ENCODE data around the gene WNT6.

The WNT6 gene

DNA sequence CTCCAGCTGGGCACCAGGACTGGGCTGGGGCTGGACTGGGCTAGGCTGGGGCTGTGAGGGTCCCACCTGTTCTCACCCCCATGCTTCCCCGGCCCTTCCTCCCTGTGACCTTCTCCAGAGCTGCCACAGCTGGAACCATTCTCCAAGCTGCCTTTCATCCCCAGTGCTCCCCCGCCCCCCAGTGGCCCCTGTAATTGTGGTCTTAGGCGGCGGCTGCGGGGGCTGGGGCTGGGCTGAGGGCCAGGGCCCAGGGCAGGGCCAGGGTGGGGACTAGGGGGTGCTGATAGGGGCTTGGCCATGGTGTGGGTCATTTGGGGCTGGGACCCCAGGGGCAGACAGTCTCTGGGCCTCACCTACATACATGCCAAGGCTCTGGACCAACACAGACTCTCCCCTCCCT lies 18.3 kb downstream of the WNT6 start:
- no peak for DNase-seq (ENCODE audit: low read depth in 3 of 3)

DNA sequence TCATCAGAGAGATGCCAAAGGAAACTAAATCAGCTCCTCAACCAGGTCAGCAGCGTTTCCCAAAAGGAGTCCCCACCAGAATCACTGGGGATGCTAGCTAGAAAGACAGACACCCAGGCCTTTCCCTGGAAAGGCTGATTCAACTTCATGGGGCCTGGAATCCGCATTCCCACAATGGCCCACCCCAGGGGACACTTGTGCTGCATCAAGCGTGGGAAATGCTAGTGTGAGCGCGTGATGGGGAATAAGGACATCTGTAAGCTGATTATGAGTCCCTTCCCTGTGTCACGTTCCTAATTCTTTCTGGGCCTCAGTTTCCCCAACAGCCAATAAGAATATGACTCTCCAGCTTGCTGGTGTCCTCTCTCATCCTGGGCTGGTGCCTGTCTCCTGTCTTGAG lies 18.9 kb downstream of the WNT6 start:
- DNase-seq (ENCODE audit: low read depth in 3 of 3) = no peak

DNA sequence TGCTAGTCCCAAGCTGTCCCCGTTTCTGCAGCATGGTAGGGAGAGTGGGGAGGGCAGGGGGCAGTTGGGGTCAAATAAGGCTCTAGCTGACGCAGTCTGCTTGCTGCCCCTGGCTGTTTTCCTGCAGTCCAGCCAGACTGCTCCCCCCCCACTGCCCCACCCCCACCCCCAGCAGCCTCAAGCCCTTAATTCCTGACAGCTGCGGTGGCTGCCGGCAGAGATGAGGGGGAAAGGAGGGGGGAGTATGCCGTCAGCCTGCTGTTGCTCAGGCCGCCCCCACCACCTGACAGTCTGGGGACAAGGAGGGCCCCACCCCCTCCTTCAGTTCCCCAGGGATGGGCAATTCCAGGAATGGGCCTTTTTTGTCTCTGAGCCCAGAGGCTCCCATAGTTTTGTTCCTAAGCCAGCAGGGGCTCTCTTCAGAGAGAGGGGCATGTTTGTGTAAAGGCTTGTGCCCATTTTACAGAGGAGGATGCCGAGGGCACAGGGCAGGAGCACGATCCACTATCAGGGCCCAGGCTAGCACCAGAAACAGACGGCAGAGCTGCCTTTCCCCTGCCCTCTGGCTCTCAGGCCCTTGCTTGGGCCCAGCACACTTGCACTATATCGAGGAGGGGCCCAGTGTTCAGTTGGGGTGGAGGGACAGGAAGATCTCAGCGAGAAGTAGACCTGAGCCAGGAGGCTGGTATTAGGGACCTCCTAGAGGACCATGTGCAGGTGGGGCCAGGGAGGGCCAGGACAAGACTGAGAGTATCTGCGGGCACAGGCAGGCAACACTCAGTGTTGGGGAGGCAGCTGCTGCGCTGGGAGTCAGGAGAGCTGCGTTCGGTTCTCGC lies 19.5 kb downstream of the WNT6 start:
- no peak for DNase-seq (ENCODE audit: low read depth in 3 of 3)

DNA sequence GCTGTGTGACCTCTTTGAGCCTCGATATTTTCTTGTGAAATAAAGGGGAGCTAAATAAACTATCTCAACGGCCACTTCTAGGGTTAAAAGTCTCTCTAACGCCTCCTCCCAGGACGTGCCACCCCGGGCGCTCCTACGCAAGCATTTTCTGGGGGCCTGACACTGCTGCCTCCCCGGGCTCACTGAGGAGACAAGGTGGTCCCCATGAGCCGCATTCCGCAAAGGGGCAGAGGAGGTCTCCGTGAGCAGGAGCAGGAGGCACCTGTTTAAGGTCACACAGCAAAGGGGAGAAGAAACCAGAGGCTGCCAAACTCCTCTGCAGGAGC lies 20.1 kb downstream of the WNT6 start:
- no peak for DNase-seq (ENCODE audit: low read depth in 3 of 3)

DNA sequence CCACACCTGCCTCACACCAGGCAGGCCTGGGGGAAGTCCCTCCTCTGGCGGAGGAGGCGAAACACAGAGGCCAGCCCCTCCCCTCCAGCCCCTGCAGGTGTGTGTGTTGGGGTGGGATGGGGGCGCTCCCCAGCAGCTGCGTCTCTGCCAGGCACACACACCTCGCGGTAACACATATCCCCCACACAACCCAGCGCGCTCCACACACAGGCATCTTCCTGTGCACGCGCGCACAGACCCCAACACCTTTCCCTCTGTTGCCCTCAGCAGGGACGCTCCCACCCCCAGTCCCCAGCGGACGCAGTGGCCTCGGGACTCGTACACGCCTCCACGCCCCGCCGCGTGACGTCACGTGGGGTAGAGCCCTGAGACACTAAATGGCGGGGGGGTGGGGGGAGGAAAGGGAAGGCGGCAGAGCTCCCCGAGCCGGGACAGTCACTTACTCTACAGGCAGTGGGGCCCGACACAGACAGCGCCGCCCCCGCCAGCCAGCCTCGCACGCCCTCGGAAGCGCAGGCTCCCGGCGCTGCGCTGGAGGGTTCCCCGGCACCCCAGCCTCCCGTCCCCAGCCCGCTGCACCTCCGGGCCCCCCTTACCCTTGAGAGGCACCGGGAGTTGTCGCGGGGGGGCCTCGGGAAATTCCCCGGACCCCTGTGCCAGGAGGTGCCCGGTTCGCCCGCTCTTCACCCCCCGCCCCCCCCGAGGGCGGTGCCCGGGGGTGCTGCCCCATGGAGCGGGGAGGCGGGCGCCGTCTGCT lies 20.7 kb downstream of the WNT6 start, which contains the start of gene WNT10A:
Gene WNT10A (plus strand): TSS at position 751 of the 757 bp plus-strand sequence. CDS start 144 bp downstream, outside the sequence.
- peak in 2 of 3 donors; percentile 33 to 61 for DNase-seq (ENCODE audit: low read depth in 3 of 3)

DNA sequence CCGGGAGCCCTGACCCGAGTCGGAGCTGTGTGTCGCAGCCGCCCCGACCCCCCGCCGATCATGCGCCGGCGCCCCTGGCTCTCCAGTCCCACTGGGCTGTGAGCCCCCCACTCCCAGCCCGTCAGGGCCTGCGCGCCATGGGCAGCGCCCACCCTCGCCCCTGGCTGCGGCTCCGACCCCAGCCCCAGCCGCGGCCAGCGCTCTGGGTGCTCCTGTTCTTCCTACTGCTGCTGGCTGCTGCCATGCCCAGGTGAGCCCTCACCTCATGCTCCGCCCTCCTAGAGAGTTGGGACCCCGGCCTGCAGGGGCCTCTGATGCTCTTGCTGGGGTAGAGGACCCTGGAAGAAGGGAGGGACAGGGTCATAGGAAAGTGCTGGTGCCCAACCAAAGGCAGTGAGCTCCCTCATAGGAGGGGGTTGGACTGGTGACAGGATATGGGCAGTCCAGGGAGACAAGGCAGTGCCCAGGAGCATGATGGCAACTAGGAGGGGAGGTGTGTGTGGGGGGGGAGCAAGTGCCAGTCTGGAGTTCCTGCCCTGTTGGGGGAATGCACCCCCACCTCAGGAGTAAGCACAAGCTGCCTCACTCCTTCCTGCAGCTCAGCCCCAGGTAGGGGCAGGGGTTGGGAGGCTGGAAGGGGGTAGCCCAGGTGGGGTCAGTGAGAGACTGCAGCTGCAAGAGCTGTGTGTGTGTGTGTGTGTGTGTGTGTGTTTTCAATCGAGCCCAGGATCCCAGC lies 21.4 kb downstream of the WNT6 start:
- no peak for DNase-seq (ENCODE audit: low read depth in 3 of 3)

DNA sequence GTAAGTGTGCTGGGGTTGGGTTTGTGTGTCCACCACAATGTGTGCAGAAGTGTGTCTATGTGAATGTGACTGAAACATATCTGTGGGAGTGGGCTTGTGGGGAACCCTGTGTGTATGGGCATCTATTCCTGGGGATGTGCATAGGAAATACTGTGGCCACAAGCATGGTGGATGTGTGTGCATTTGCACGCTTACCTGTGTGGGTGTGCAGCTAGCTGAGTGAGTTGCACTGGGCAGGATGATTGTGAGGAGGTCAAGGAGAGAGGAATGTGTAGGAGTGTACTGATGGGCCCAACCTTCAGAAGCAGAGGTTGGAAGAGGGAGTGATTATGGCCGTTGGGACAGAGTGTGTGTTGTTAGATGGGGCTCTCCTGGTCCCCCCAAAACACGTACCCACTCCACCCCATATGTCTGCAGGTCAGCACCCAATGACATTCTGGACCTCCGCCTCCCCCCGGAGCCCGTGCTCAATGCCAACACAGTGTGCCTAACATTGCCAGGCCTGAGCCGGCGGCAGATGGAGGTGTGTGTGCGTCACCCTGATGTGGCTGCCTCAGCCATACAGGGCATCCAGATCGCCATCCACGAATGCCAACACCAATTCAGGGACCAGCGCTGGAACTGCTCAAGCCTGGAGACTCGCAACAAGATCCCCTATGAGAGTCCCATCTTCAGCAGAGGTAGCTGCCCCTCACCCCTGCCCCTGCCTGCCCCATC lies 22.3 kb downstream of the WNT6 start:
- DNase-seq (ENCODE audit: low read depth in 3 of 3) = no peak

DNA sequence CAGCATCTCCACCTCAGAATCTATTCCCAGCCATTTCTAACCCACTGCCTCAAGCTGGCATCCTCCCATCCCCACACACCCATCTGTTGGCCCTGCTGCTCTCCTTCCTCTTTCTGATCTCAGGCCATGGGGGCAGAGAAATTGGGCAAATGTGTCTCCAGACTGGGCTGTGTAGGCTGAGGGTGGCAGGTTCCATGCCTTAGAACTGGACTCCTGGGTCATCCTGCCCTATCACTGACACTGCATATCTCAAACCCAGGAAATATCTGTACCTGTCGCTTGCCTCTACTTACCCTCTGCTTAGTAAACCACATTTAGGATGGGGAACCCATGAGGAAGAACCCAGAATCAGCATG lies 22.8 kb downstream of the WNT6 start:
- DNase-seq (ENCODE audit: low read depth in 3 of 3) = no peak

DNA sequence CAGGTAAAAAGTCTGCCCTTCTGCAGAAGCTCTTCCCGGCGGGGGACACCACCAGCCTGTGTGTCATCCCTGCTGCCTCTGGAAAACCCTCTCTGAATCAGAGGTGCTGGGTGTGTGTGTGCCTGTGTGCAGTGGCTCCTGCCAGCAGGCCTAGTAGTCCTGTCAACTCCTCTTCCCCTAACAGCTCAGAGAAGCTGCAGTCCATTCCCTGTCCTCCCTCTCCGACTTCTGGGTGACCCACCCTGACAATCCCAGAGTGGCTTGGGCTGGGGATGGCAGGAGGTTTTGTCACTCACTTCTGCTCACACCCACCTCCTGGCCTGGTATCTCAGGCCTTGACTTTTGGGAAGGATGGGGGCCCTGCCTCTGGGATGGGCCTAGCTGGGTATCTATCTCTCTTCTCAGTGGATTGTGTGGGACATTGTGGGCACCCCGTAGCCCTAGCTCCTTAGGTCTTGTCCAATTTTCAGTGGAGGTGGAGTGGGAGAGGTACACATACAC lies 23.3 kb downstream of the WNT6 start:
- DNase-seq (ENCODE audit: low read depth in 3 of 3) = no peak

DNA sequence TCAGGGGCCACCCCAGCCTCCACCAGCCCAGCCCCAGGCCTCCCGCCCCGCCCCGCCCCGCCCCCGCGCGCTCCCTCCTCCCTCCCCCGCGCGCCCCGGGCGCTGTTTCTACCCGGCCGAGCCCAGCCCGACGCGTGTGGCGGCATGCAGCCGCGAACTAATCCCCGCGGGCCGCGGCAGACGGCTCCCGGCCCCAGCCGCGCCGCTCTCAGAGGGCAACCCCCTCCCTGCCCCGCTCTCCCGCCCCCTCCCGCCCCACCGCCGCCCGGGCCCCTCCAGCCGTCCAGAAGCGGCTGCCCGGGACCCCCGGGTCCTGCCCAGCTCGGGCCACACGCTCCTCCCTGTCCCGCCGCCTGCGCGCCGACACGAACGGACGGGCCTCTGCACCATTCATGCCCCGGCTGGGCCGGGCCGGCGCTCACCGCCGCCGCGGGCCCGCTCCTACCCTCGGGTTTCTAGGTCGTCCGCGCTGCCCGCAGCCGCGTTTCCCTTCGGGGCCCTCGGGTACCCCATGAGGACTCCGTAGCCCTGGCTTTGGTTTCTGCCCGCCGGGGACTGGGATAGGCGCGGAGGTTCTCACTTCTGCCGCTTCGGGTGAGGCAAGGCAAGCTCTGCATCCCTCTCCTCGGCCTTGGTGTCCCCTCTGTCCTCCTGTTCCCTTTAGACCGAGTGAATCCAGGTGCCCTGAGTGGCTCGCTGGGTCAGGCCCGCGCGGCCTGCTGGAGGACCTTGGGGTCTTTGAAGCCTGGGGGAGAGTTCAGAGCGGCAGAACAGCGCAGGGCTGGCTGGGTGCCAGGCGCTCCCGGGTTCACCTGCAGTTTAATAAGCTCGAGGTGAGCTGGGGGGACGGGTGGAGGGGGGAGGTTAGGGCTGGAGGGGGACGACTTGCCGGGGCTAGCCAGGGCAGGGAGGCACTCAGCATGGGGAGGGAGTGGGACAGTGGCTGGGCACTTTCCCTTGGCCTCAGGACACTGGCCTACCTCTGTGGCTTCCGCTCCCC lies 24.2 kb downstream of the WNT6 start:
- DNase-seq (ENCODE audit: low read depth in 3 of 3) = no peak

DNA sequence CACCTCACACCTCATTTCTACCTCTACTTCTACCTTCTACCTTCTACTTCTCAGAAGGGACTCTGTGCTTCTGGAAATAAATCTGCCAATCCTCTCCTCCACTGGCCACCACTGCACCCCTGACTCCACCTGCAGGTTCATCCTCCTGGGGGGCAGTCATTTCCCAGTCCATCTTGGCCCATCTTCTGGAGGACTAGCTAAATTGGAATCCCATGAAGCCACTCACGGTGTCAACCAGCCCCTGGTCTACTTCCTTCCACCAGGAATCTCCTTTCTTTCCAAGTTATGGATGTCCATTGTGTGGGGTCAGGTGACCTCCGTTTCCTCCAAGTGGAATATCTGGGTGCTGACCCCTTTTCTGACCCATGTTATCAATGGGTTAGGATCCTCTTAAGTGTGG lies 24.9 kb downstream of the WNT6 start:
- DNase-seq (ENCODE audit: low read depth in 3 of 3) = no peak

DNA sequence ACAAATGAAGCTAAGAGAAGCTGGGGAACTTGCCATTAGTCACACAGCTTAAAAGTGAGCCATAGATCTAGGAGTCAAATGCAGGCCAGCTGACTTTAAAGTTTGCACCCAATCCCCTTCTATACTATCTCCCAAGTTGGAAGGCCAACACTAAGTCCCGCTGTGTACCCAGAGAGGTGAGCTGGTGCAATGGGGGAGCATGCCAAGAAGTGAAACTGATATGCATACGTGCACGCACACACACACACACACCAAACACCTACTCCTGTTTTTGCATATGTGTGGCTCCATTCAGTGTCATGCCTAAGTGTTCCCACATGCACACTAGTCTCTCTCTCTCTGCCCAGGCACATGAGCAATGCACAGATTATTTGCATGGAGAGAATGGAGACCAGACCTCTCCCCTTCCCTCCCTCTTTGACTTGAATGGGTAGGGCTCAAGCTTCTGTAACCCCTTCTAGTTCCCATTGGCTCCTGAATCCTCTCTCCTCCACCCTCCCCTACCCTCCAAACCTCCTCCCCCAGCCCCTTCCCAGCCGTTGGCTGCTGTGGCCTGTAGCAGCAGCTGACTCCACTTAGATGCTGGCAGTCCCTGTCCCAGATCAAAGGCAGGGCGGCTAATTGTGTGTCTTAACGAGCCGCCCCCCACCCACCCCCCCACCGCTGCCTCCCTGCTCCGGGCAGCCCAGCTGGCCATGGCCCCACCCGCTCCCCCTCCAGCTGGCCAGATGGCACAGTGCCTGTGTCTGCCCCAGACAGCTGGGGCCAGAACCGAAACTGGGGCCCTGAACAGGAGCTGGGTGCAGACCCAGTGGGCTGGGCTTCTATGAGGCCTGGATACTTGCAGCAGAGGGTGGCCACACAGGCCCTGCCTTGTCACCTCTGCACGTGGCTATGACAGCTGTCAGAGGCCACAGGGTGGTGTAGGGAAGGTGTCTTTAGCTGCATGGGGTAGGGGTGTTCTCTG lies 26.7 kb downstream of the WNT6 start:
- DNase-seq (ENCODE audit: low read depth in 3 of 3) = no peak

DNA sequence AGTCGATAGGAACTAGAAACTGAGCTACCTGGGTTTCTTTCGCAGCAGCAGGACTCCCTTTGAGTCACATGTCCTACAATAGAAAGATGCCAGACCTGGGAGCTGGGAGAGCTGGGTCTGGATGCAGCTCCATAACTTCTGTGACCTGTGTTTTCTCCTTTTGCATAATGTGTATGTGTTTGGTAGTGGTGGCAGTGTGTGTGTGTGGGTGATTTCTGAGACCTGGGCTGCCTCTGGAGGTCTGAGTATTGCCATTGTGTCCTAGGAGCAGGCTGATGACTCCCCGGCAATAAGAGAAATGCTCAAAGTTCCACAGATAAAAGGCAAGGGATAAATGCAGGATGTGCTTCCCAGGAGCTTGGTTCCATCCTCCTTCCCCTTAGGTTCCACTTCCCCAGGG lies 27.5 kb downstream of the WNT6 start:
- no peak for DNase-seq (ENCODE audit: low read depth in 3 of 3)

DNA sequence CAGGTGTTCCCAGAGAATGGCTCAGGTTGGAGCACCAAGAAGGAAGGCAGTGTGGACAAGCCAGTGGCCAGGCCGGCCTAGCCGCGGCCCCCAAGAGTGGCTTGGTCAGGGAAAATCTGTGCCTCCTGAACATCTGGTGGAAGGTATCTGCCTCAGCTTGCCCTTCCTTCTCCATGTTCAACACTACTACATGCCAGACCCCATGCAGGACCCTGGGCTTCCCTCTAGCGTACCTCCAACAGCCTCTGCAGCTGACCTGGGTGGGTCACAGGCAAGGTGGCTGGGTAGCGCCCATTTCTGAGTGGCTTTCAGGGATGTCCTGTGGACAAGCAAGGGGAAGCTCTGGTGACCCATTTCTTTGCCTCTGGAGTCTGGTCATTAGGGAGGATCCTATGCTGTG lies 28.7 kb downstream of the WNT6 start:
- DNase-seq (ENCODE audit: low read depth in 3 of 3) = no peak

DNA sequence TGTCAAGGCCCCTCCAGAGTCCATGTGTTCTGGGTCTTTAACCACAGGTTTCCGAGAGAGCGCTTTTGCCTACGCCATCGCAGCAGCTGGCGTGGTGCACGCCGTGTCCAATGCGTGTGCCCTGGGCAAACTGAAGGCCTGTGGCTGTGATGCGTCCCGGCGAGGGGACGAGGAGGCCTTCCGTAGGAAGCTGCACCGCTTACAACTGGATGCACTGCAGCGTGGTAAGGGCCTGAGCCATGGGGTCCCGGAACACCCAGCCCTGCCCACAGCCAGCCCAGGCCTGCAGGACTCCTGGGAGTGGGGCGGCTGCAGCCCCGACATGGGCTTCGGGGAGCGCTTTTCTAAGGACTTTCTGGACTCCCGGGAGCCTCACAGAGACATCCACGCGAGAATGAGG lies 30.3 kb downstream of the WNT6 start:
- DNase-seq (ENCODE audit: low read depth in 3 of 3) = no peak

DNA sequence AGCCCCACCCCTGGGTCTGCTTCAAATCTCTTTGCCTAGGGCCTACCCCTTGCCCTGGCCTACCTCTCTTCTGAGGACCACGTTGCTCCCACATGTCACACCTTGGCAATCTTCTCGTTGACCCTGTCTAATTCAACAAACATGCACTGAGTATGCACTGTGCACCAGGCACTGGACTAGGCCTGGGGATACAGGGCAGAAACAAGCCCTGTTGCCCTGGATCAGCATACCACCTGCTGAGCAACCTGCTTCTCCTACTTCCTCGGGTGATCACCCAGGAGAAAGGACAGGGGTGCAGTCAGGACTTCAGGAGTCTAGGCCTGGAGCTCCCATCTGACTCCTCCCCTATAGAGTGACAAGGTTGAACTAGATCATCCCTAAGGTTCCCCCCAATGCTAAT lies 30.8 kb downstream of the WNT6 start:
- no peak for DNase-seq (ENCODE audit: low read depth in 3 of 3)

DNA sequence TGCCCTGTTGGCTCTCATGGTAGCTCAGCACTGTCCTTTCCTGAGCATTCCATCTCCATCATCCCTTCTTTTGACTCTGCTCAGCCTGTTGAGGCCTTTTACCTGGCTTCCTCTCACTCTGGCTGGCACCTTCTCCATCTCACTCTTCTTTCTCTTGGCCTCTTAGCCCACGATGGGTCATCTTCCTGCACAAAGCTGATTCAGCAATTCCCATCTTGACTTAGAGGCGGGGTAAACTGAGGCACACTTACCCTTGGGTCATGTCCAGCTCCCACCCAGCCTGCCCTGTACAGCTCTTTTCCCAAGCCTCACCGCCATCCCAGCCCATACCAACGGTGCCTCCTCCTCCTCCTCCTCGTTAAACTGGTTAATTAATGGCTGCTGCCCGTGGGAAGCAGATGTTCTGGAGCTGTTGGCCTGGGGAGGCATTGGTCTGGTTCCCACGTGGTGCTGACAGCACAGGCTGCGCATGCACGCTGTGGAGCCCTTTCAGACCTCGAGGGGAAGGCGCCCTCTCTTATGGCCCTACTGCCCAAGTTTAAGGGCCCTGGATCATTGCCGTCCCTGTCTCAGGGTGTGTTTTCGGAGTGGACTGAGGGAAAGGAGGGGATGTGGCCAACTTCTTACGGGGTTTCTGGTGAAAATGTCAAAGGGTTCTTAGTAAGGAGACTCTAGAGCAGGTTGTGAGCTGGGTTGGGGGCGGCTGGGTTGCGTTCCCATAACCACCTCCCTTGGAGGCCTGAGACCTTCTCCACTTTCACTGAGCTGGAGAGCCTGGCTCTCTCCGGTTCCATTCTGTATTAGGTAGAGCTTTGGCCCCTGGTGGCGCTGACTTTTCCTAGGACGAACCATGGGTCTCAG lies 31.9 kb downstream of the WNT6 start:
- no peak for DNase-seq (ENCODE audit: low read depth in 3 of 3)

DNA sequence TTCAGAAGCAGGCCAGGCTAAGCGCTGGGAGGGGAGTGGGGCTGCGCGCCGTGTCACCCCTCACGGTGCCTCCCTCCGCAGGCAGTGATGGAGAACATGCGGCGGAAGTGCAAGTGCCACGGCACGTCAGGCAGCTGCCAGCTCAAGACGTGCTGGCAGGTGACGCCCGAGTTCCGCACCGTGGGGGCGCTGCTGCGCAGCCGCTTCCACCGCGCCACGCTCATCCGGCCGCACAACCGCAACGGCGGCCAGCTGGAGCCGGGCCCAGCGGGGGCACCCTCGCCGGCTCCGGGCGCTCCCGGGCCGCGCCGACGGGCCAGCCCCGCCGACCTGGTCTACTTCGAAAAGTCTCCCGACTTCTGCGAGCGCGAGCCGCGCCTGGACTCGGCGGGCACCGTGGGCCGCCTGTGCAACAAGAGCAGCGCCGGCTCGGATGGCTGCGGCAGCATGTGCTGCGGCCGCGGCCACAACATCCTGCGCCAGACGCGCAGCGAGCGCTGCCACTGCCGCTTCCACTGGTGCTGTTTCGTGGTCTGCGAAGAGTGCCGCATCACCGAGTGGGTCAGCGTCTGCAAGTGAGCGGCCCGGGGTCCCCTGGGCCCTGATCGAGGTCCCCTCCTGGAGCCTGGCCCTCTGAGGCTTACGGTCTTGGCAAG lies 33.2 kb downstream of the WNT6 start:
- DNase-seq (ENCODE audit: low read depth in 3 of 3) = peak; percentile 63 to 75 (median 66)
